Memory B cell (primary cell): ENCODE results near the gene MOCS2.
"Not testable (repeated sequence)": the region's sequence is repeated elsewhere in the genome, so short reads cannot be mapped to it uniquely, and the experiment has no call there.

Experiments used
- ATAC-seq: fragments of 150-1000 bp; cut with Tn5 transposase; 2 replicates; pipeline ENCODE4 v1.10.0; 2021; ENCODE audit warnings: low read depth, mild to moderate bottlenecking, moderate library complexity
- DNase-seq, 2 donors: peaks; one replicate each; pipeline ENCODE4 v3.0.0; 2022; ENCODE audit warnings: low spot score in 2 of 2
- H3K27ac Mint-ChIP-seq: one replicate; pipeline ENCODE4 v1.8.0; 2022; ENCODE audit warnings: mild to moderate bottlenecking, moderate library complexity, mixed read lengths
- H3K27me3 Mint-ChIP-seq: one replicate; pipeline ENCODE4 v1.8.0; 2022; ENCODE audit warnings: mixed read lengths
- H3K36me3 Mint-ChIP-seq: one replicate; pipeline ENCODE4 v1.8.0; 2022; ENCODE audit warnings: mild to moderate bottlenecking, mixed read lengths
- H3K4me1 Mint-ChIP-seq: one replicate; pipeline ENCODE4 v1.8.0; 2022; ENCODE audit warnings: mixed read lengths
- H3K4me3 Mint-ChIP-seq: one replicate; pipeline ENCODE4 v1.8.0; 2022; ENCODE audit warnings: mild to moderate bottlenecking, moderate library complexity, mixed read lengths
- H3K9me3 Mint-ChIP-seq: one replicate; pipeline ENCODE4 v1.8.0; 2022; ENCODE audit warnings: mixed read lengths

MOCS2 gene

GRCh38 chr5:53109443-53110127 is at the start of gene MOCS2:
TSS of gene MOCS2 (minus strand) at chr5:53109757. CDS start at chr5:53107174, 2,583 bp downstream.
- Mint-ChIP-seq H3K4me3 (peak within 1 kb of the TSS; percentile 93), H3K27me3 (no peaks in the 10 kb centered on the region), H3K9me3 (no peaks in the 10 kb centered on the region), H3K4me1 (peaks cover 26% of the 10 kb centered on the region), H3K36me3 (peaks cover 9% of the 10 kb centered on the region), H3K27ac (peak within 1 kb of the TSS; percentile 82)
- ATAC-seq = peak; percentile 97
- DNase-seq = peak; percentile 86 to 88

DNA sequence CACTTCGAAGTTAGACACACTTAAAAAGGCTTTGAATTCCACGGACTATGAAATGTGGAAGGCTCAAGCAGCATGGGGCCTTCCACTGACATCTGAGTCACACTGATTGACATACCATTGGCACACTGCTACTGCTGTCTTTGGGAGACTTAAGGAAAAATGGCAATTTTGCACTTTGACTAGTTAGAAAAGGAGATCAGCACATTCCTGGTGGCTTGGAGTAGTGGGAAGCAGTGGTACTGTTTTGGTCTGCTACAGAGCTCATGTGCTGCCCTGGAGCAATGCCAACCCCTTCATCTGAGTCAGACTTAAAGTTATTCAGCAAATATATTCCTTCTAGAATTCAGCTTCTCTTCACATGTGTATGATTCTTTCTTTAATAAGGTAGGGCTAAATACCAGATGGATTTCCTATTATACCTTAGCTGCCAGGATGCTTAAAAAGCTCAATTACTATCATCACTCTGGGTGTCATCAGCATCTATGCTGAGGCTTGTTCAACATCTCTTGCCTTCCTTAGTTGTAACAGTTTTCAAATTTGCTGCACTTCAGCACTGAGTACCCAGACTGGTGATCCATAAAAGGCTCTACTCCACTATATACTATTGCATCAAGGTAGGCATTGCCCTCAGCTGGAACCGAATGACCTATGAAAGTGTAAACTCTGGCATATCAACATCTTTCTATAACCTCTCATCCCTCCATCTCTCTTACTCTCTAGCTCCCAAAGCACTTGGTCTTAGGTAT is 42.3 kb upstream of the MOCS2 start:
- Mint-ChIP-seq H3K9me3 (no peaks in the 10 kb centered on the region), H3K4me1 (no peaks in the 10 kb centered on the region), H3K27me3 (peaks cover 7% of the 10 kb centered on the region), H3K27ac (no peak overlapping the region), H3K4me3 (no peak overlapping the region), H3K36me3 (no peaks in the 10 kb centered on the region)
- DNase-seq = no peak
- no peak for ATAC-seq

GRCh38 chr5:53133020-53133419 is 23.5 kb upstream of the MOCS2 start:
- H3K27me3 Mint-ChIP-seq = peaks cover 1% of the 10 kb centered on the region
- H3K4me1 Mint-ChIP-seq = no peaks in the 10 kb centered on the region
- H3K4me3 Mint-ChIP-seq = no peak overlapping the region
- no peak for DNase-seq
- no peak for ATAC-seq
- no peaks in the 10 kb centered on the region for H3K36me3 Mint-ChIP-seq
- H3K27ac Mint-ChIP-seq = no peak overlapping the region
- peaks cover 1% of the 10 kb centered on the region for H3K9me3 Mint-ChIP-seq

DNA sequence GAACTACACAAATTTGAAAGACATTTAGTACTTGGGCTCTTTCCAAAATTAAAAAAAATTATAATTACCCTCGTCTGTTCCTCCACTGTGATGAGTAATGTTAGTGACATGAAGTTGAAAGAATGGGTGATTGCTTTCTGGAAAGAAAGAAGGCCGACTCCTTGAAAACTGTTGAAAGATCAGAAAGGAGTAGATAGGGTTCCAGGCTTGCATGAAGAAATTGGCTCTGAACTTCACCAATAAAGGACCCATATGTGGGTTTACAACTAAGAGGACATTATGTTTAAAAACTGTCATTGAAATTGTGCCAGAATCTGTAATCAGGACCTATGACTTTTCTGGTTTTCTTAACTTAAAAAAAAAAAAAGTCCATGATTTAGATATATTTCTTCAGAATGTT is 20.7 kb upstream of the MOCS2 start:
- no peak overlapping the region for H3K27ac Mint-ChIP-seq
- peaks cover 1% of the 10 kb centered on the region for H3K27me3 Mint-ChIP-seq
- ATAC-seq = no peak
- H3K4me3 Mint-ChIP-seq = no peak overlapping the region
- no peaks in the 10 kb centered on the region for H3K4me1 Mint-ChIP-seq
- H3K9me3 Mint-ChIP-seq = peaks cover 1% of the 10 kb centered on the region
- no peaks in the 10 kb centered on the region for H3K36me3 Mint-ChIP-seq
- no peak for DNase-seq

- H3K27ac Mint-ChIP-seq = no peak overlapping the region
- H3K27me3 Mint-ChIP-seq = peaks cover 2% of the 10 kb centered on the region
- no peaks in the 10 kb centered on the region for H3K36me3 Mint-ChIP-seq
- no peaks in the 10 kb centered on the region for H3K4me1 Mint-ChIP-seq
- DNase-seq (no peak), ATAC-seq (no peak)
- no peak overlapping the region for H3K4me3 Mint-ChIP-seq
- H3K9me3 Mint-ChIP-seq = peaks cover 1% of the 10 kb centered on the region
Measured at GRCh38 chr5:53128481-53128880, 18.9 kb upstream of the MOCS2 start.

- Mint-ChIP-seq H3K4me3 (no peak overlapping the region), H3K27ac (no peak overlapping the region), H3K4me1 (no peaks in the 10 kb centered on the region), H3K36me3 (no peaks in the 10 kb centered on the region), H3K9me3 (peaks cover 1% of the 10 kb centered on the region), H3K27me3 (peaks cover 2% of the 10 kb centered on the region)
- ATAC-seq (no peak), DNase-seq (no peak)
Measured at GRCh38 chr5:53127107-53127506, 17.6 kb upstream of the MOCS2 start.

DNA sequence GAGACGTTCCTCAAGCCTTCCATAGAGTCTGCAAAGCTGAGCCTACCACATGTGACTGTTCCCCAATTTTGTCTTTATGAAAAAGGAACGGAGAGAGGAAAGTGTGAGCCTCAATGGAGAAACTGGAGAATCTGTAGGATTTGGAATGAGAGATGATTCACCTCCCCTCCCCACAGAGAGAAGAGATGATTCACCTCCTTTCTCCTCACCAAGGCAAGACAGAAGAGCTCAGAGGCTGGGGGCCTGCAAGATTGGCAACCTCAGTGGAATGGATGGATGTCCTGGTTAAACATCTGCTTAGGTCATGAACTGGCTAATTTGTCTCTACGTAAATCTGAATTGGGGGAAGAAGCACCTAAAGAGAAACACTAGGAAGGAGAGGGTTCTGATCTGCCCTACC is 17.0 kb upstream of the MOCS2 start:
- peaks cover 1% of the 10 kb centered on the region for H3K9me3 Mint-ChIP-seq
- no peaks in the 10 kb centered on the region for H3K4me1 Mint-ChIP-seq
- no peaks in the 10 kb centered on the region for H3K36me3 Mint-ChIP-seq
- no peak overlapping the region for H3K4me3 Mint-ChIP-seq
- H3K27ac Mint-ChIP-seq = no peak overlapping the region
- DNase-seq (no peak), ATAC-seq (no peak)
- H3K27me3 Mint-ChIP-seq = peaks cover 2% of the 10 kb centered on the region

- no peaks in the 10 kb centered on the region for H3K36me3 Mint-ChIP-seq
- H3K9me3 Mint-ChIP-seq = no peaks in the 10 kb centered on the region
- H3K4me3 Mint-ChIP-seq = no peak overlapping the region
- DNase-seq (no peak), ATAC-seq (no peak)
- H3K4me1 Mint-ChIP-seq = no peaks in the 10 kb centered on the region
- H3K27ac Mint-ChIP-seq = no peak overlapping the region
- peaks cover 2% of the 10 kb centered on the region for H3K27me3 Mint-ChIP-seq
Measured at GRCh38 chr5:53123702-53124101, 14.1 kb upstream of the MOCS2 start.

GRCh38 chr5:53120165-53120564 is 10.6 kb upstream of the MOCS2 start:
- H3K9me3 Mint-ChIP-seq = no peaks in the 10 kb centered on the region
- no peak for ATAC-seq
- no peak overlapping the region for H3K27ac Mint-ChIP-seq
- peaks cover 1% of the 10 kb centered on the region for H3K36me3 Mint-ChIP-seq
- H3K4me1 Mint-ChIP-seq = no peaks in the 10 kb centered on the region
- peaks cover 2% of the 10 kb centered on the region for H3K27me3 Mint-ChIP-seq
- no peak for DNase-seq
- H3K4me3 Mint-ChIP-seq = no peak overlapping the region

DNA sequence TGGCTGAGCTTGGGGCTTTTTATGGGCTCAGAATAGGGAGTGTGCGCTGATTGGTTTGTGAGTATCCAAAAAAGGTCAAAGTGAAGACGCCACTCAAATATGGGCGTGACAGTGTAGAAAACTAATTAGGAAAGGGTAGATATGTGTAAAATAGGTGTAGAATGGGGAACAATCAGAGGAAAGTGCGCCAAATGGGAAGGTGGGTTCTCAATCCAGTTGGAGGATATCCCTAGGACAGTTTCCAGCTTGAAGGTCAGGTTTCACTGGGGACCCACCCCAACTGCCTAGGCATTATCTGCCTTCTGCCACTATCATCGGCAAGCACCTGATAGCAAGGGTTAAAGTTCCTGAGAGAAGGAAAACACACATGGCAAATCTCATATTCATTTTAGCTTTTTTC is 9.3 kb upstream of the MOCS2 start:
- Mint-ChIP-seq H3K9me3 (no peaks in the 10 kb centered on the region), H3K4me3 (no peak overlapping the region), H3K4me1 (no peaks in the 10 kb centered on the region), H3K27ac (no peak overlapping the region), H3K27me3 (peaks cover 1% of the 10 kb centered on the region), H3K36me3 (peaks cover 1% of the 10 kb centered on the region)
- ATAC-seq (no peak), DNase-seq (no peak)

- H3K4me3 Mint-ChIP-seq = no peak overlapping the region
- H3K27me3 Mint-ChIP-seq = peaks cover 1% of the 10 kb centered on the region
- H3K36me3 Mint-ChIP-seq = peaks cover 1% of the 10 kb centered on the region
- DNase-seq (no peak), ATAC-seq (no peak)
- no peak overlapping the region for H3K27ac Mint-ChIP-seq
- H3K9me3 Mint-ChIP-seq = no peaks in the 10 kb centered on the region
- H3K4me1 Mint-ChIP-seq = no peaks in the 10 kb centered on the region
Measured at GRCh38 chr5:53116597-53116996, 7.0 kb upstream of the MOCS2 start.

- Mint-ChIP-seq H3K27me3 (no peaks in the 10 kb centered on the region), H3K9me3 (no peaks in the 10 kb centered on the region), H3K4me3 (no peak overlapping the region), H3K36me3 (peaks cover 1% of the 10 kb centered on the region), H3K27ac (no peak overlapping the region), H3K4me1 (peaks cover 7% of the 10 kb centered on the region)
- DNase-seq = no peak
- ATAC-seq = no peak
Measured at GRCh38 chr5:53114988-53115387, 5.4 kb upstream of the MOCS2 start.

DNA sequence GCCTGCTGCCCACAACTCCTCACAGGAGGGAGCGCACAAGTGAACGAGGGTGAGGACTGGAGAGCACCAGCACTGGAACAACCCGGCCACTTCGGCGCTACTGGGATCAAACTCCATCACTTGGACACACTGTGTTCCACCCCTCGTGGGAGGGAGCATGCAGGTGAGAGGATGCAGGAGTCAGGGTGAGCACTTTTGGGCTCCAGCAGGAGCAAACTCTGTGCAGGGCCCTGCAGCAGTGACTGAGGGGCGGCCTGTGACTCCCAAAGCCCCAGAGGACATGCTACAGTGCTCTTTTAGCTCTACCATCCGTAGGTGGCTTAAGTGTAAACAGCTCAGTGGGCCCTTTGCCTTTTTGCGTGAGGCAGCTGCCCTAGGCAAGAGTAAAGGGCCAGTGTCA is 4.4 kb upstream of the MOCS2 start:
- Mint-ChIP-seq H3K4me1 (peaks cover 9% of the 10 kb centered on the region), H3K4me3 (no peak overlapping the region), H3K27me3 (no peaks in the 10 kb centered on the region), H3K36me3 (peaks cover 1% of the 10 kb centered on the region), H3K27ac (no peak overlapping the region), H3K9me3 (no peaks in the 10 kb centered on the region)
- ATAC-seq = no peak
- no peak for DNase-seq

DNA sequence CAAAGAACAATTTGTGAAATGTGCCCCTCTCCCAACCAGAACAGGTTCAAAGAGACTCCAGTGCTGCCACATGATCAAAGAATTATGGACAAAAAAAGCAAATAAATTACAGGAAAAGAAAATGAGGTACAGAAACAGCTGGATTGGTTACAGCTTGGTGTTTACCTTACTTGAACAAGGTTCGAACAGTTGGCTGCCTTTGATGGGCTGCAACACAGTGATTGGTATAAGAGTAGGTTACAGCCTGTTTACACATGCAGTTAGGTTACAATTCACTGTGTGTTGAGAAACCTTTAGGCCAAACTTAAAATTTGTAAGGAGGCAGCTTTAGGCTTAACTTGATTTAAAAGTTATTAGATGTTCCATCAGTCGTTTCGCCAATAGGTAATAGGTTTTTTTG is 3.4 kb upstream of the MOCS2 start:
- peaks cover 10% of the 10 kb centered on the region for H3K4me1 Mint-ChIP-seq
- peaks cover 1% of the 10 kb centered on the region for H3K36me3 Mint-ChIP-seq
- no peak overlapping the region for H3K4me3 Mint-ChIP-seq
- no peaks in the 10 kb centered on the region for H3K27me3 Mint-ChIP-seq
- DNase-seq (no peak), ATAC-seq (no peak)
- no peak overlapping the region for H3K27ac Mint-ChIP-seq
- H3K9me3 Mint-ChIP-seq = no peaks in the 10 kb centered on the region

DNA sequence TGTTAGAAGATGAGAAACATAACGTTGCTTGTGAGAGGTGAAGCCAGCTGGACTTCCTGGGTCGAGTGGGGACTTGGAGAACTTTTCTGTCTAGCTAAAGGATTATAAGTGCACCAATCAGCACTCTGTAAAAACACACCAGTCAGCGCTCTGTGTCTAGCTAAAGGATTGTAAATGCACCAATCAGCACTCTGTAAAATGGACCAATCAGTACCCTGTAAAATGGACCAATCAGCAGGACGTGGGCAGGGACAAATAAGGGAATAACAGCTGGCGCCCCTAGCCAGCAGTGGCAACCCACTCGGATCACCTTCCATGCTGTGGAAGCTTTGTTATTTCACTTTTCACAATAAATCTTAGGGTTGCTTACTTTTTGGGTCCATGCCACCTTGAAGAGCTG is 2.8 kb upstream of the MOCS2 start:
- not testable (repeated sequence) for ATAC-seq, DNase-seq, H3K9me3 Mint-ChIP-seq, H3K27me3 Mint-ChIP-seq, H3K27ac Mint-ChIP-seq, H3K4me3 Mint-ChIP-seq, H3K36me3 Mint-ChIP-seq
- peaks cover 12% of the 10 kb centered on the region for H3K4me1 Mint-ChIP-seq
